ENCODE results near the gene PAK2. TPM values are rescaled to one million over a fixed set of nuclear protein-coding genes. Genes with fewer than 3 reads are reported as not detected.

Gene PAK2
- total and polyA plus RNA-seq, 10 donors, result 21.2 to 113 (median 99.9) TPM

- intact Hi-C loops (cut with DNase I; ENCODE audit: low total_unique reads), result no loop called here
- Histone ChIP-seq H3K27ac (peak overlapping the region in 2 of 8 donors; percentile 22 to 25), H3K27me3 (replicated peaks in 1 of 7) (no peaks in the 10 kb centered on the region), H3K9me3 (peaks cover 2 to 23% (median 17%) of the 10 kb centered on the region in 8 donors), H3K4me1 (peaks cover 3 to 68% (median 37%) of the 10 kb centered on the region in 6 donors), H3K36me3 (peaks cover 0 to 68% (median 7%) of the 10 kb centered on the region in 6 donors), H3K4me3 (no peak overlapping the region)
- DNase-seq, result no peak
- WGBS, 5 donors, result 57 to 78% (median 67%) methylated on average over 9 of the region's 9 CpGs
- TF ChIP-seq CTCF (IDR thresholded peaks at IDR 0.05 in 8 of 11, conservative IDR thresholded peaks at IDR 0.05 in 3 of 11) (no peak), POLR2A (IDR thresholded peaks at IDR 0.05) (no peak), POLR2AphosphoS5 (IDR thresholded peaks at IDR 0.05) (peak in 1 of 3 donors; percentile 17)
Observed at GRCh38 chr3:196754091-196754981, 14.7 kb downstream of the PAK2 start.

GRCh38 chr3:196756732-196757131, 17.1 kb downstream of the PAK2 start:
- Histone ChIP-seq H3K36me3 (peaks cover 0 to 58% (median 5%) of the 10 kb centered on the region in 6 donors), H3K4me1 (peaks cover 3 to 63% (median 27%) of the 10 kb centered on the region in 6 donors), H3K27me3 (replicated peaks in 1 of 7) (no peaks in the 10 kb centered on the region), H3K27ac (no peak overlapping the region), H3K9me3 (peaks cover 2 to 23% (median 17%) of the 10 kb centered on the region in 8 donors), H3K4me3 (no peak overlapping the region)
- DNase-seq, result no peak
- 73 to 97% (median 84%) methylated on average over 4 of the region's 4 CpGs for WGBS, 5 donors
- no peak for TF ChIP-seq POLR2AphosphoS5 (IDR thresholded peaks at IDR 0.05)
- no peak for TF ChIP-seq CTCF (IDR thresholded peaks at IDR 0.05 in 8 of 11, conservative IDR thresholded peaks at IDR 0.05 in 3 of 11)
- TF ChIP-seq POLR2A (IDR thresholded peaks at IDR 0.05), result no peak
- intact Hi-C loops (cut with DNase I; ENCODE audit: low total_unique reads), result no loop called here

GRCh38 chr3:196757876-196758739, 18.5 kb downstream of the PAK2 start:
- peaks cover 2 to 23% (median 17%) of the 10 kb centered on the region in 8 donors for H3K9me3 ChIP-seq
- 74 to 86% (median 85%) methylated on average over 9 of the region's 9 CpGs for WGBS, 5 donors
- H3K27ac ChIP-seq, result peak overlapping the region in 1 of 8 donors; percentile 5
- peaks cover 3 to 53% (median 25%) of the 10 kb centered on the region in 6 donors for H3K4me1 ChIP-seq
- no peak overlapping the region for H3K4me3 ChIP-seq
- intact Hi-C loops (cut with DNase I; ENCODE audit: low total_unique reads), result no loop called here
- TF ChIP-seq POLR2AphosphoS5 (IDR thresholded peaks at IDR 0.05), result no peak
- TF ChIP-seq CTCF (IDR thresholded peaks at IDR 0.05 in 8 of 11, conservative IDR thresholded peaks at IDR 0.05 in 3 of 11), result no peak
- TF ChIP-seq POLR2A (IDR thresholded peaks at IDR 0.05), result no peak
- DNase-seq, result no peak
- H3K27me3 ChIP-seq (replicated peaks in 1 of 7), result no peaks in the 10 kb centered on the region
- peaks cover 0 to 52% (median 5%) of the 10 kb centered on the region in 6 donors for H3K36me3 ChIP-seq
